Upper lobe of right lung (tissue), 1 donor: ENCODE measurements around the gene OR7A10. TPM values are rescaled to one million over a fixed set of nuclear protein-coding genes. Genes with fewer than 3 reads are reported as not detected.
A peak's percentile ranks its signal among the peaks of the same experiment; 100 is the strongest.

ENCODE experiments used
- ATAC-seq: fragments of 200-7000 bp; cut with Tn5 transposase; one replicate; pipeline ENCODE4 v1.9.1; 2020; ENCODE audit warnings: mild to moderate bottlenecking, moderate library complexity
- DNase-seq: peaks from one replicate; pipeline ENCODE4 v3.0.0-alpha.2; 2020
- H3K27ac ChIP-seq: fragments of 200-600 bp; one replicate; pipeline ENCODE4 v1.8.0; 2022
- H3K27me3 ChIP-seq: fragments of 200-600 bp; one replicate; pipeline ENCODE4 v1.8.0; 2022; ENCODE audit warnings: mild to moderate bottlenecking
- H3K36me3 ChIP-seq: fragments of 200-600 bp; one replicate; pipeline ENCODE4 v1.8.0; 2022
- H3K4me1 ChIP-seq: fragments of 200-600 bp; one replicate; pipeline ENCODE4 v1.8.0; 2022
- H3K4me3 ChIP-seq: fragments of 200-600 bp; one replicate; pipeline ENCODE4 v1.8.0; 2022; ENCODE audit warnings: mild to moderate bottlenecking
- H3K9me3 ChIP-seq: fragments of 200-600 bp; one replicate; pipeline ENCODE4 v1.8.0; 2022
- CTCF ChIP-seq: fragments of 200-600 bp; IDR thresholded peaks from one replicate; pipeline ENCODE4 v1.8.0; 2022; ENCODE audit warnings: antibody characterized with exemption
- intact Hi-C: fragments of 100-400 bp; cut with DNase I; formaldehyde crosslinking; loops from one replicate; pipeline ENCODE4 v1.11.0; 2022
- long read RNA-seq: library from polyadenylated mRNA; unstranded; transcript quantifications from one replicate; pipeline ENCODE4 v2.0.0, GENCODE V29; 2021
- total RNA-seq: library from RNA; stranded (reverse); fragmentation: NEBNext Ultra II Directional; extraction: Animal tissue kit (Norgen Biotek cat#: 25700); gene quantifications from one replicate; pipeline ENCODE4 v1.2.1, GENCODE V29; 2021
- donor health status: DM: no; HTN: yes; CAD: no; lungs with severe emphysema.

Gene OR7A10
- not detected for total RNA-seq
- long read RNA-seq = 0 reads

- intact Hi-C loops = no loop called here
- Histone ChIP-seq H3K4me3 (no peak within 1 kb of the TSS), H3K27ac (no peak within 1 kb of the TSS), H3K9me3 (no peaks in the 10 kb centered on the region), H3K4me1 (no peaks in the 10 kb centered on the region), H3K27me3 (peaks cover 3% of the 10 kb centered on the region), H3K36me3 (no peaks in the 10 kb centered on the region)
- DNase-seq = no peak
- no peak for TF ChIP-seq CTCF
- ATAC-seq = no peak
Measured at GRCh38 chr19:14848822-14849221, at the start of gene OR7A10. Gene OR7A10 (minus strand): TSS chr19:14848922. CDS start chr19:14841877, 7,045 bp downstream.

DNA sequence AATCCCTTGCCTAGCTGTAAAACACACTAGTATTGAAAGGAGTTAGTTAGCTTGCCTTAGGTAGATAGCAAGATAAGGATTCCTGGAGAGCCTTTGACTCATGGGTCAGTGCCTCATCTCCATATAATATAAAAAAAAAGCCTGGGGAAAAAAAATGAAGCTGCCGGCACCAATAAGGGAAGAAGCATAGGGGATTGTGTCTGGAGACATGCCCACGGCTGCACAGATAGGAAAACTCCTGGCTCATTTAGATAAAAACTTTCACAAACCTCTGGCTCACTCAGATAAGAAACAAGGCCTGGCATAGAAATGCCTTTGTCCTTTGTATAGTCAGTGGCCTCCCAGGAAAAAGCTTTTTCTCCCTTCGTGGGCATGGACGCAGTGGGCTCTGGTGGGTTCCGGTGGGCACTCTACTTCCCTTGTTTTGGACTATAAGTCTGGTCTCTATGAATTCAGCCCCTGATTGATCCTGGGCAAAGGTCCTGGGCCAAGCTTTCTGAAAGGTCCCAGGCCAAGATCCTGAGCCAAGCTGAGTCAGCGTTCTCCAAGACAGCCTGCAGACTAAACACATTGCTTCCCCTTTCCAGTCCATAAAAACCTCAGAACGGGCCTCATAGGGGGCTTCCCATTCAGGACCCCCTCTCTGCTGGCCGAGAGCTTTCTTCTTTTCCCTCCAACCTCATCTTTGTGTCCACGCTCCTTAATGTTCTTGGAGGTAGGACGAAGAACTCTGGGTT, 42.1 kb upstream of the OR7A10 start:
- no peak overlapping the region for H3K4me3 ChIP-seq
- H3K27ac ChIP-seq = no peak overlapping the region
- intact Hi-C loops = no loop called here
- H3K36me3 ChIP-seq = no peaks in the 10 kb centered on the region
- TF ChIP-seq CTCF = no peak
- DNase-seq (no peak), ATAC-seq (no peak)
- H3K9me3 ChIP-seq = no peaks in the 10 kb centered on the region
- H3K4me1 ChIP-seq = no peaks in the 10 kb centered on the region
- peaks cover 13% of the 10 kb centered on the region for H3K27me3 ChIP-seq

DNA sequence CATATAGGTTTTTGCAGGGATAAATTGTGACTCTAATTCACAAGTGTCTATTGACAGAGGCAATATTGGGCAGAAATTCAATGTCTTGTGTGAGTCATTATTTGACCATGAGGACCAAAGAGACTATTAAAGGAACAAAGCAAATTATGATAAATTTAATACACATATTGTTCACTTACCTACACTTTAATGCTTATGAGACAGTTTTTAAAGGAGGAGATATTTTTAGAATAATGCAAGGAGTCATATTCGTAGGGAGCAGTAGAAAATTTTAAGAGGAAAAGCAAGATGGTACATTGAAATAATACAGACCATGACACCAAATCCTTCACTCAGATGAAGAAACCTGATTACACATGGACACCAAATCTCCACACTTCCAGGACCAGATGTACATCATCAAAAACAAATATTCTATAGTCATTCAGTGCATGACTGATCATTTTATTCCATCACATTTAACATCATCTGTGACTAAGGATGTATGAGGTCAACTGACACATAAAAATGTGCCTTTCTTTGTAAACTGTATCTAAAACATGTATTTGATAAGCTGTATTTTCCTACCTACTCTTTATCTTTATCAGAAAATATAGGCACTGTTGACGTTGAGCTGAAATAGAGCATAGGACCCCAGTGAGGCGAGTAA, 41.4 kb upstream of the OR7A10 start:
- Histone ChIP-seq H3K27ac (no peak overlapping the region), H3K36me3 (no peaks in the 10 kb centered on the region), H3K27me3 (peaks cover 11% of the 10 kb centered on the region), H3K9me3 (no peaks in the 10 kb centered on the region), H3K4me3 (no peak overlapping the region), H3K4me1 (no peaks in the 10 kb centered on the region)
- ATAC-seq (no peak), DNase-seq (no peak)
- intact Hi-C loops = no loop called here
- no peak for TF ChIP-seq CTCF

DNA sequence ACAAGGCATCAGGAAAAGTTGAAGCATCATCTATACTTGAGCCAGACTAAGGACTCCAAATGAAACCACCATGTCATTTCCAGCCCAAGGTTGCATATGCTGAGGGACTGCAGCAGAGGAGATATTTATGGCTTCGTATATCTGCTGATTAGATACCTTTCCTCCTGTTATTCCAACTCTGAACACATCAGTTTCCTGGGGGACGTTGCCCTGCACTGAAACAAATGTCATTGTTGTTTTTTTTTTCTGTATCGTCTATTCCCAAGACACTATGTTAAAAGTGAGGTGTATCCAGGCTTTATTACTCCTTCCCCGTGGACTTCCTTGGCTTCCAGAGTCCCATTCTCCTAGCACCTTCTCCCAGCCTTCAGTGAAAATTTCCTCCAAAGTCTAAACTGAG, 37.3 kb upstream of the OR7A10 start, which contains the start of gene OR7A17:
OR7A17 (minus strand) TSS at position 101 of the 400 bp plus-strand sequence. CDS start 4,777 bp downstream, outside the sequence.
- H3K27me3 ChIP-seq = peaks cover 9% of the 10 kb centered on the region
- no peaks in the 10 kb centered on the region for H3K36me3 ChIP-seq
- no peak within 1 kb of the TSS for H3K4me3 ChIP-seq
- H3K27ac ChIP-seq = no peak within 1 kb of the TSS
- H3K9me3 ChIP-seq = no peaks in the 10 kb centered on the region
- intact Hi-C loops = no loop called here
- ATAC-seq (no peak), DNase-seq (no peak)
- H3K4me1 ChIP-seq = no peaks in the 10 kb centered on the region
- TF ChIP-seq CTCF = no peak

DNA sequence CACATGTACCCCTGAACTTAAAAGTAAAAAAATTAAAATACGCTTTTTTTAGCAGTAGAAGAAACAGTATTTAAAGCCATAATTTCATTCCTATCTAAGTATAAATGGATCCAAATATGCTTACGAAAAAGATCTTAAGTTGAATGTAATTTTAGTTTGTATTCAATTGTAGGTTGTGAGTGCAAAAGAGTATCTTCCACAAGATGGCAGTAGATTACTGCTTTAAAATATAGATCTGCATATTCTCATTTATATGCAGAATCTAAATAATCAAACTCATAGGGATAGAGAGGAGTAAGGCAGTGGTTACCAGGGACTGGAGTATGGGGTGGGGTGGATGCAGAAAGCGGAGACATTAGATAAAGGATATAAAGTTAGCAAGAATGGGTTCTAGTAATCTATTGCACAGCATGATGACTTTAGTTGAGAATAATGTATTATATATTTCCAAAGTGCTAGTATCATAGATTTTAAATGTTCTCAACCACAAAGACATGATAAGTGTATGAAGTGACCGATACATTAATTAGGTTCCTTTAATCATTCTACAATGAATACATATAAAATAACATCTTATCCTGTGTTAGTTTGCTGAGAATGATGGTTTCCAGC, 23.0 kb upstream of the OR7A10 start:
- intact Hi-C loops = no loop called here
- Histone ChIP-seq H3K9me3 (no peaks in the 10 kb centered on the region), H3K27ac (no peak overlapping the region), H3K27me3 (peaks cover 10% of the 10 kb centered on the region), H3K36me3 (no peaks in the 10 kb centered on the region), H3K4me3 (no peak overlapping the region), H3K4me1 (no peaks in the 10 kb centered on the region)
- TF ChIP-seq CTCF = peak; percentile 43
- ATAC-seq (no peak), DNase-seq (no peak)
